Measurements from ENCODE around the gene DNASE1L1. TPM values are rescaled to one million over a fixed set of nuclear protein-coding genes. Genes with fewer than 3 reads are reported as not detected.
A peak's percentile ranks its signal among the peaks of the same experiment; 100 is the strongest.

The DNASE1L1 gene
- total RNA-seq, 1 experiment from 2014 or later: 14.3 TPM

DNA sequence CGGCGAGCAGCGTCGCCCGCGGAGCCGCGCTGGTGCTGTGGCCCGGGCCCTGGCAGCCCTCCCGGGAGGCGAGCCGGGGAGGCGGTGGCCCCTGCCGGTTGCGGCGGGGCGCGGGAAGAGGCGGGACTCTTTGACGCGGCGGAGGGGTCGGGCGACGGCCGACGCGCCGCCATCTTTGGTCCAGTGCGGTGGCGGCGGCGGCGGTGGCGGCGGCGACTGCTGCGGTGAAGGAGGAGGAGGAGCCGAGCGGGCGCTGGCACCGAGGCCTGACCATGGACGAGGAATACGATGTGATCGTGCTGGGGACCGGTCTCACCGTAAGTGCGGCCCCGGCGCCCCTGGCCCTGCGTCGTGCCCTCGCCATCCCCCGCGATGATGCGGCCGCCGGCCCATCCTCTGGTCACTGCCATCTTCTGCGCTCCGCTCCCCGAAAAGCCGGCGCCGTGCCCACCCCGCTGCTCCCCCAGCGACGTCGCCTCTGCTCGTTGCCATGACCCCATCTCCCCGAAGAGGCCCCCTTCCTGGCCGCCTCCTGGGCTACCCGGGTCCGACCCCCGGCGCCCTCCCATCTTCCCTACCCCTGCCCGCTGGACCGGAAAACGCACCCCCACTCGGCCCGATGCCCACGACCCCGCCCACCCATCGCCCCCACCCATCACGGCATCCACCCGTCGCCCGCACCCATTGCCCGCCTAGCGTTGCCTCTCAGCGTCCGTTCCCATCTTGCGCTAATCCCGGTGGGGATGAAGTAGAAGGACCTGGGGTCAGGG, 28.1 kb upstream of the DNASE1L1 start, which contains the start of gene GDI1:
Gene GDI1 (plus strand): TSS at position 172 of the 770 bp plus-strand sequence. CDS start 101 bp downstream, at position 273.
- peak; percentile 58 for DNase-seq (ENCODE audit: low read depth)

DNA sequence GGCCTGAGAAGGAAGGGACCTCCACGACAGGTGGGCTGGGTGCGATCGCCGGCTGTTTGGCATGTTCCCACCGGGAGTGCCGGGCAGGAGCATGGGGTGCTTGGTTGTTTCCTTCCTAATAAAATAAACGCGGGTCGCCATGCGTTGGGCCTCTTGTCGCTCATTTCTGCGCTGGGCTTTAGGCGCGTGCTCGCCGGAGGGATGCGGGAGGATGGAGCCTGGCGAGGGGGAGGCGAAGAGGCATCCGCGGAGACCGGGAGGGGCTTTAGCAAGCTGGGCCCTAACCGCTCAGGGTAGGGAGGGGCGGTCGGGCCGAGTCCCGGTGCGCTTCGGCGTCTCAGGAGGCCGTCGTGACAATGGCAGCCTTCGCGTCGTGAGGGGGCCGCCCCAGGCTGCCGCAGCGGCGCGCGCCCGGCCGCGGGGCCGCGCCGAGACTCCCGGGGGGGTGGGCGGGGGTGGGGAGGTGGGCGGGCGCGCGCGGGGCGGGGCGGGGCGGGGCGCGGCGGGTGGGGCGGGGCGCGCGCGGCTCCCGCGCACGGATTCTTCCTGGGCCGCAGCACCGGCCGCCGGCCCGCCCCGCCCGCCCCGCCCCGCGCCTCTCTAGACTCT, 27.4 kb upstream of the DNASE1L1 start:
- peak; percentile 47 for DNase-seq (ENCODE audit: low read depth)

DNA sequence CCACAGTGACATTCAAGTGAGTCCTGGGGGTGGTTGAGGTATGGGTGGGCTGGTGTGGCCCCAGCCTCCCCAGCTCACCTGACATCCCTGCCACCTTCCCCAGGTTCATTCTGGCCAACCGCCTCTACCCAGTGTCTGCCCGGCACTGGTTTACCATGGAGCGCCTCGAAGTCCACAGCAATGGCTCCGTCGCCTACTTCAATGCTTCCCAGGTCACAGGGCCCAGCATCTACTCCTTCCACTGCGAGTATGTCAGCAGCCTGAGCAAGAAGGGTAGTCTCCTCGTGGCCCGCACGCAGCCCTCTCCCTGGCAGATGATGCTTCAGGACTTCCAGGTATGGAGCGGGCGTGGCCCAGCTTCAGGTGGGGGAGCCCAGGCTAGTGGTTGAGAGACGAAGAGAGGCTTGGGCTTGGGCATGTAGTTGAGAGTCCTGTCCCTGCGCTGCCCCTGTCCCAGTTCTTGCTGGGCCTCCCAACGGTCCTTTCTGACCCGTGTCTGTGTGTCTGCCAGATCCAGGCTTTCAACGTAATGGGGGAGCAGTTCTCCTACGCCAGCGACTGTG, 26.2 kb upstream of the DNASE1L1 start:
- no peak for DNase-seq (ENCODE audit: low read depth)

GRCh38 chrX:154434394-154435168, 25.5 kb upstream of the DNASE1L1 start:
- DNase-seq (ENCODE audit: low read depth): no peak

DNA sequence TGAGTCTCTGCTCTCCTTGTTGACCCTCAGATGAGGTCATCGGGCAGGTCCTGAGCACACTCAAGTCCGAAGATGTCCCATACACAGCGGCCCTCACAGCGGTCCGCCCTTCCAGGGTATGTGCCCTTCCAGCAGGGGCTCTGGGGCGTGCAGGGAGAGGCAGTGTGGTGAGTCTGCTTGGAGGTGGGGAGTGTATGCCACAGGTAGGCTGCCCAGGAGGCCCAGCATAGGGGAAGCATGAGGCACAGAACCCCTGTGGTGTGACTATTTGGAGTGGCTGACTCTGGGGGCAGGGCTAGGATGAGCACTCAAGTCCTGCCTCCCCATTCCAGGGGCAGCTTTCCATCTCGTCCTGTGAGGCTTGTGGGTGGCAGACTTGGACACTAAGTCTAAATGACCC, 24.6 kb upstream of the DNASE1L1 start:
- no peak for DNase-seq (ENCODE audit: low read depth)

- DNase-seq (ENCODE audit: low read depth): no peak
These were observed 23.2 kb upstream of the DNASE1L1 start for GRCh38 chrX:154432210-154432609.

- no peak for DNase-seq (ENCODE audit: low read depth)
These were observed 22.3 kb upstream of the DNASE1L1 start for GRCh38 chrX:154431341-154431740.

DNA sequence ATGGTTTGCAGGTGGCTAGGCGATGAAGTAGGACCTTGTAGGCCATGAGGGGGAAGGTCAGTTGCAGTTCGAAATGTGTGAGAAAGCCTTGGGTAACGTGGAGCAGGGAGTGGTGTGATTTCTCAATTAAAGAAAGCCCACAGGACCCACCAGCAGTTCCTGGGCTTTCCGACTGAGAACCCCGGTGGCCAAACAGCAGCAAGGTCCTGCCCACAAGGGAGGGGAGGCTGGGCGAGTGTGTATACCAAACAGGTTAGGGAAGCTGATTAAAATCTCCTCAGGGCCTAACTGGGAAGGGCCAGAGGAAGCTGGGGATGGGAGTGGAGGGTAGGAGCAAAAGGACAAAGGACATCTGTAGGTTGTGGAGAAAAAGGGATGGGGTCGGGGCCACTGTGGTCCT, 21.9 kb upstream of the DNASE1L1 start:
- no peak for DNase-seq (ENCODE audit: low read depth)

- DNase-seq (ENCODE audit: low read depth): no peak
These were observed 21.4 kb upstream of the DNASE1L1 start for GRCh38 chrX:154430479-154430878.

- DNase-seq (ENCODE audit: low read depth): no peak
These were observed 20.7 kb upstream of the DNASE1L1 start for GRCh38 chrX:154429711-154430110.

- peak; percentile 92 for DNase-seq (ENCODE audit: low read depth)
These were observed 19.4 kb upstream of the DNASE1L1 start, which contains the start of gene ATP6AP1 for GRCh38 chrX:154428176-154429171. Gene ATP6AP1, plus strand, starts transcription at chrX:154428677. Its CDS starts 16 bp downstream, at chrX:154428693.

- DNase-seq (ENCODE audit: low read depth): no peak
These were observed 18.1 kb upstream of the DNASE1L1 start for GRCh38 chrX:154426916-154427770.

DNA sequence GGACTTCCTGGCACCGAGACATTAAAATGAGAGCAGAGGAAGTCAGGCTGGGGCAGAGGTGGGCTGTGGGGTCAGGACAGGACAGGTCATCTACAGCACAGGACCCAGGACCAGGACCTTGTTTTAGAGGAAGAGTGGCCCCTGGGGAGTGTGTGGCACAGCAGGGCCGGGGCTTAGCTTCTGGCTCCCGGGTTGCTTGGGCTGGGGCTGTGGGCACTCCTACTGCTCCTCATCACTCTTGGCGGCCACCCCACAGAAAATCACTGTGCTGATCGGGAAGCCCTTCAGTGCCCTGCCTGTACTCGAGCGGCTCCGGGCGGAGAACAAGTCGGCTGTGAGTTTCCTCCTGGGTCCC, 11.3 kb upstream of the DNASE1L1 start:
- no peak for DNase-seq (ENCODE audit: low read depth)

- no peak for DNase-seq (ENCODE audit: low read depth)
These were observed 10.8 kb upstream of the DNASE1L1 start for GRCh38 chrX:154419688-154420401.

GRCh38 chrX:154419189-154419588, 10.1 kb upstream of the DNASE1L1 start:
- no peak for DNase-seq (ENCODE audit: low read depth)

DNA sequence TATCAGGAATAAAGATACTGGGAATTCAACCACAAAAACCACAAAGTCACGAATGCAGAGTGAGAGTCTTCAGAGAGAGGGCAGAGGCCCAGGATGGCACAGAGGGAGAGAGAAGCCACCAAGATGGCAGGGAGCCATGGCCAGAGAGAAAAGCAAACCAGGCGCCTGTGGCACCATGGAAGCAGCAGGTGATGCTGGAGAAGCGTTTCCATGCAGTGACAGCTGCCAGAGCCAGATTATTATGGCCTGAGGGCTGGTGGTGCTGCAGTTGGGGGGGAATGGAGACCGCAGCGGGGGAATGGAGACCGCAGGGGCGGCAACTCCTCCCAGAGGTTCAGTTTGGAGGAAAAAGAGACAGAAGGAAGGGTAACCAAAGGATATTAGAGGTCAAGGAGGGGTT, 8.1 kb upstream of the DNASE1L1 start:
- DNase-seq (ENCODE audit: low read depth): peak; percentile 81

DNA sequence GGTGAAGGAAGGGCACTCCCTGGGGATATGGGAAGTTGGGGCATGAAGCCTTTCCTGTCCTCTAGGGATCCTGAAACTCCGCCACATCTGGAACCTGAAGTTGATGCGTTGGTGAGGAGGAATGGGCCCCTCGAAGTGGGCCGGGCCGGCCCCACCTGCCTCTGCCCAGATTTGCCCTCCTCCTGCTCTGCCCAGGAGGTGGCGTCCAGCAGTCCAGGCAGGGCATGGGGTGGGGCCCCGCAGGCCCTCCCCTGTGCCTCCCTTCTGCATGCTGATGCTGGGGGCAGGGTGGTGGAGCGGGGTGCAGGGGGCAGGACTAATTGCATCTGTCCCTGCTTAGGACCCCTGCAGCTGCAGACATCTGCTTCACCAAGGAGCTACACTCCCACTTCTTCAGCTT, 4.1 kb upstream of the DNASE1L1 start:
- DNase-seq (ENCODE audit: low read depth): no peak

DNA sequence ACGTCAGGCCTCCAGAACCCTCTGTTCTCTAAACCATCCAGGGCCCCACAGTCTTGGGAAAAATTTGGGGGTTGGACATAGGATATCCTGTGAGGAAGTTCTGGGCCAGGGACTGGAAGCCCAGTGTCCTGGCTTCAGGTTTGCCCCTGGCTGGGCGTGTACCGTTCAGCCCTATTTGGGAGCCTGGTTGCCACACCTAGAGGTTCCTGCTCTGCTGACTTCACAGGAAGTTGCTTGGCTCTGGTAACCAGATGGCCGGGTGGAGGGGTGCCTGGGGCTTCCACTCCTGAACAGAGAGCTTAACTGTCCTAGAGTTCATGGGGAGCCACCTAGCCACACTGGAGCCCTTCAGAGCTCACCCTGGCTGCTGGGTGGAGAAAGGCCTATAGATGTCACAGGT, 3.4 kb upstream of the DNASE1L1 start:
- DNase-seq (ENCODE audit: low read depth): no peak

GRCh38 chrX:154411981-154412340, 2.9 kb upstream of the DNASE1L1 start:
- DNase-seq (ENCODE audit: low read depth): no peak
